Sciatic nerve (tissue), 1 donor: ENCODE results near the gene IL1A. TPM values are rescaled to one million over a fixed set of nuclear protein-coding genes. Genes with fewer than 3 reads are reported as not detected.

Experiments
- total RNA-seq: library from RNA; stranded (reverse); fragmentation: NEBNext Ultra II Directional; extraction: Animal tissue kit (Norgen Biotek cat#: 25700); gene quantifications from one replicate; pipeline ENCODE4 v1.2.1, GENCODE V29; 2021
- donor health status: DM: no; HTN: no; CAD: no.

IL1A gene
- total RNA-seq, 1 donor from 2014 or later: 0.18 TPM

Other genes starting within 250 kb of the IL1A start
- 18.1 TPM for gene POLR1B, start 242.0 kb downstream of the IL1A start, total RNA-seq
- gene CHCHD5, start 199.9 kb downstream of the IL1A start, total RNA-seq: 21.2 TPM
- 51.1 TPM for gene SLC20A1, start 138.6 kb downstream of the IL1A start, total RNA-seq
- gene NT5DC4, start 63.5 kb downstream of the IL1A start, total RNA-seq: not detected
- gene CKAP2L, start 19.9 kb downstream of the IL1A start, total RNA-seq: 0.62 TPM
- 23.6 TPM for gene IL1B, start 52.3 kb upstream of the IL1A start, total RNA-seq
- gene IL37, start 126.7 kb upstream of the IL1A start, total RNA-seq: not detected
- gene IL36G, start 193.5 kb upstream of the IL1A start, total RNA-seq: not detected
- not detected for gene IL36A, start 221.0 kb upstream of the IL1A start, total RNA-seq